ENCODE data around the gene DCHS2.

DNA sequence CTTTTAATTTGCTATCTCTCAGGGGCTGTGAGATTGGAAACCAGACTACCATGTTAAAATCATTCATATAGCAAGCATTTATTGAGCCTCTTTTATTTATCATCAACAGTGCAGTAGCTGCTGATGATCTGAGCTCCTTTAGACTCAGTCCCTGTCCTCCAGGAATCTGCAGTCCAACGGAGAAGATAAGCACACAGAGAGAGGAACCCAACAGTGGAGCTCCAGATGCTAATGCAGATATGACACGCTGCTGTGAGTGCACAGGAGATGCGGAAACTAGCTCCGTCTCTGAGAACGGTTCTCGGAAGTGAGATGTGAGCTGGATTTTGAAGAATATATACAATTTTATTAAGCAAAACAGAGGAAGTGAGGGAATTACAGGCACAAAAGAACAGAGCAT lies 35.4 kb downstream of the DCHS2 start:
- no peak for TF ChIP-seq CTCF (IDR thresholded peaks at IDR 0.05)
- TF ChIP-seq POLR2A (IDR thresholded peaks at IDR 0.05) = no peak

Measured in esophagus squamous epithelium (tissue), 4 donors.